AG10803 (cell line): Measurements from ENCODE around the gene CCL5.

Source experiments
- DNase-seq: peaks from one replicate; pipeline ENCODE4 v3.0.0; 2010; ENCODE audit warnings: low read depth
- H3K4me3 ChIP-seq: 2 replicates; pipeline ENCODE4 v1.5.1; 2011; ENCODE audit warnings: mild to moderate bottlenecking, low read length, control low read depth
- CTCF ChIP-seq: conservative IDR thresholded peaks from 2 replicates; pipeline ENCODE4 v1.5.1; 2011; ENCODE audit warnings: mild to moderate bottlenecking, low read length, control low read depth, inconsistent platforms

CCL5 gene

DNA sequence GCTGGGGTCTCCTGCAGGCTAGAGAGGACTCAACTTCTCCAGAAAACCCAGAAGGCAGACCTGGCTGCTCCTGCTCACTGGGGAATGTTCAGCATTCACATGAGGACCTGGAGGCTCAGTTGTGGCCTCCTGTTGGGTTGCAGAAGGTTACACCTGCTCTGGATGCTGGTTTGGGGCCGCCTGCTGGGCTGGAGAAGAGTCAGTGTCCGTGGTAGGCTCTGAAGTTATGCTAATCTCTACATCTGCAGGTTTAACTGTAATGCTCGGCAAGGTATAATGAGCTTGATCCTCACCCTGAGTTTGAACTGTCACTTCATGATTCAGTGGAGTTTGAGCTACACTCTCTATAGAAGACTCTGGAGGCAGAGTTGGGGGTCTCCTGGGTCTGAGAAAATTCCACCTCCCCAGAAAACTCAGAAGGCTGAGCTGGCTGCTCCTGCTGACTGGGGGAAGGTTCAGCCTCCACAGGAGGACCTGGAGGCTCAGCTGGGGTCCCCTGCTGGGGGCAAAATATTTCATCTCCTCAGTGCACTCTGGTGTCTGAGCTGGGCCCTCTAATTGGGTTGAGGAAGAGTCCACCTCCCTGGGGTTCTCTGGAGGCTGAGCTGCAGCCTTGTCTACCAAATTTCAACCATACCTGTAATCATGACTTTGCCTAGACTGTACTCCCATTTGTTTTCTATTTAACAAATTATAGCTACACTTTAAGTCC is 26.9 kb upstream of the CCL5 start:
- no peak overlapping the region for H3K4me3 ChIP-seq
- TF ChIP-seq CTCF, result no peak
- DNase-seq, result no peak

DNA sequence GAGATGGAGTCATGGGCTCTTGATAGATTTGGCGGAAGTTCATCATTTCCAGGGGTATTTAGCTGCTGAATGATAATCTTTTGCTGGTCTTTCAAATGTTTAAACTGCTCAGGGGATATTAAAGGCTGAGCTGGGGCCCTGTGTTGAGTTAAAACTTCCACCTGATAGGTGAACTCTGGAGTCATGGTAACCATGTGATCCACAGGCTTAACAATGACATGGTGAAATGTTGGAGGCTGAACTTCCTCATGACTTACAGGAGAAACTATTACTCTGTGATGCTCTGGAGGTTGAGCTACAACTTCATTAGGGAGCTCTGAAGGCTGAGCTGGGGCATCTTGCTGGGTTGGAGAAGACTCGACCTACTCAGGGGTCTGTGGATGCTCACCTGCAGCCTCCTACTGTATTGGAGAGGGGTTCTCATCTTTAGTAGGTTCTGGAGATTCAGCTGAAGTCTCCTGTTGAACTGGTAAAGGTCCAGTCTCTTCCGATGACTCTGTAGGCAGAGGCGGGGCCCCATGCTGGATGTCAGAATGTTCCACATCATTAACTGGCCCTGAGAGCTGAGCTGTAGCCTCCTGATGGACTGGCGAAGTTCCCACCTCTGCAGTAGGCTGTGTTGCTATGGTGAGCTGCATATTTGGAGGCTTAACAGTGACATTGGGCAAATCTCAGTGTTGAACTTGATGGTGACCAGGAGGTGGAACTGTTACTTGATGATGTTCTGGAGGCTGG is 26.2 kb upstream of the CCL5 start:
- TF ChIP-seq CTCF, result no peak
- H3K4me3 ChIP-seq, result no peak overlapping the region
- no peak for DNase-seq

DNA sequence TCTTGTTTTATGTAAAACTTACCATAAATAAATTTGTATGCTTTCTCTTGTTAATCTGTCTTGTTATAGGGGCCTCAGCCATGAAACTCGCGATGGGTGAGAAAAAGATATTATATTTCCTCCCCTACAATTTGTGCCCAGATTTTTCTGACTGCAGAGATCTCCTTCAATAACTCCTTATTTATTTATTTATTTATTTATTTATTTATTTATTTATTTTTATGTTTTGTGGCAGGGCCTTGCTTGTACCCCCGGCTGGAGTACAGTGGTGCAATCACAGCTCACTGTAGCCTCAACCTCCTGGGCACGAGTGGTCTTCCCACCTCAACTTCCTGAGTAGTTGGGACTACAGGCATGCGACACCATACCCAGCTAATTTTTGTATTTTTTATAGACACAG is 23.3 kb upstream of the CCL5 start:
- DNase-seq, result no peak
- no peak for TF ChIP-seq CTCF
- H3K4me3 ChIP-seq, result no peak overlapping the region

DNA sequence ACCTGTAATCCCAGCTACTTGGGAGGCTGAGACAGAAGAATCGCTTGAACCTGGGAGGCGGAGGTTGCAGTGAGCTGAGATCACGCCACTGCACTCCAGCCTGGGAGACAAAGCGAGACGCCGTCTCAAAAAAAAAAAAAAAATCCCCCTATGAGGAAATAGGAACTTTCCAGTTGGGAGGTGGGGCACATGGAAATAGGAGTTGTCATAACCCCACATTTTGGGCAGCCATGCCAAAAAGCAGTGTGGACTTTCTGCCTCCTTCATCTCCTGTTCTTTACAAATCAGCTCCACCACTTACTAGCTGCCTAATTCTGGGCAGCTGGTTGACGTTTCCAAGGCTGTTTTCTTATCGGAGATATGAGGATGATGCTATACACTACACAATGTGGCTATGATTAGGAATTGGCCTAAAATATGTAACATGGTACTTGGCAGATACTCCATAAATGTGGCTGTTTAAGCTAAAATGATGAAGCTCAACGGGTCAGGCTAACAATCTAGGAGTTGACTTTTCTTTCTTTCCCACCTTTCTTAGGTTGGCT is 21.5 kb upstream of the CCL5 start:
- no peak for DNase-seq

DNA sequence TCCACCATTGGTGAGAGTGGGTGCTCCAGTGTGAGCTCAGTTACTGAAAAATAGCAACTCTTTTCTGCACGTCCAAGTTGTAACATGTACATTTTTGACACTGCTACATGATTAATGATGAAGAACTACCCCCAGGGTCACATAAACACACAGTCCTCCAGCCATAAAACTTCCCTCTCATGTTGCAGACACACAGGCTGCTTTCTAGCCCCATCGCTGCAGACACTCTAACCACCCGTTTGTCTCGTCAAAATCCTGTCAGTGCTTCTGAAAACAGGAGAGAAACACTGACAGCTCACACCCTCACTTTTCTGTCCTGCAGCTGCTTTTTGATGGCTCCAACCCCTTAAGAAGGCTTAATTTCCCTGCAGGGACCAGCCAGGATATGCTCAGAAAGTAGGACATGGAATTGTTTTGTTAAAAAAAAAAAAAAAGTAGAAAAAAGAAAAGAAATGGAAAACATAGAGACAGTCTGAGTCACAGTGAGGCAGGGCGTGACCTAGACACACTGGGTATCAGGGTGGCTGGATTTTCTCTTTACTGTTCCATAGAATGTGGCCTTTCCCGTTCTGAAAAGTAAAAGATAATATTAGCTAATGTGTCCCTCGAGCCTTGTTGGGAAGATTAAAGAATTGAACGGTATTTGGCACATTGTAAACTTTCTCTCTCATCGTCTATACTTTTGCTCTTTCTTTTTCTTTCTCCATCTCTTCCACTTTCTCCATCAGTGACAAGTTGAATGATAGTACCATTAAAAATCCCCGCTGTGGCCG is 20.7 kb upstream of the CCL5 start:
- H3K4me3 ChIP-seq, result no peak overlapping the region
- no peak for TF ChIP-seq CTCF
- no peak for DNase-seq

More for the DNA sequence above, 21.5 kb upstream of the CCL5 start:
- no peak for TF ChIP-seq CTCF
- H3K4me3 ChIP-seq, result no peak overlapping the region

- TF ChIP-seq CTCF, result no peak
- DNase-seq, result no peak
- H3K4me3 ChIP-seq, result no peak overlapping the region
Measured at GRCh38 chr17:35900280-35900679, 20.1 kb upstream of the CCL5 start.
